BLaER1 (cell line): ENCODE measurements around the gene ITPK1.

Source experiments
- H3K27ac ChIP-seq: shearing (Covaris generic); formaldehyde crosslinking; 2 replicates; pipeline ENCODE4 v1.8.1; 2022
- H3K27me3 ChIP-seq: shearing (Covaris generic); formaldehyde crosslinking; 2 replicates; pipeline ENCODE4 v1.8.1; 2022
- H3K36me3 ChIP-seq: shearing (Covaris generic); formaldehyde crosslinking; 2 replicates; pipeline ENCODE4 v1.8.1; 2022
- H3K4me1 ChIP-seq: shearing (Covaris generic); formaldehyde crosslinking; 2 replicates; pipeline ENCODE4 v1.8.1; 2022
- H3K4me2 ChIP-seq: shearing (Covaris generic); formaldehyde crosslinking; 2 replicates; pipeline ENCODE4 v1.8.1; 2022
- H3K4me3 ChIP-seq: shearing (Covaris generic); formaldehyde crosslinking; 2 replicates; pipeline ENCODE4 v1.8.1; 2022
- H3K9ac ChIP-seq: shearing (Covaris generic); formaldehyde crosslinking; 2 replicates; pipeline ENCODE4 v1.8.1; 2022
- H3K9me3 ChIP-seq: shearing (Covaris generic); formaldehyde crosslinking; 2 replicates; pipeline ENCODE4 v1.8.1; 2022
- H4K20me1 ChIP-seq: shearing (Covaris generic); formaldehyde crosslinking; 2 replicates; pipeline ENCODE4 v1.8.1; 2022
- Cebpa-rat ChIP-seq: shearing (Covaris generic); IDR thresholded peaks from 2 replicates; pipeline ENCODE4 v1.8.1; 2022

The ITPK1 gene

DNA sequence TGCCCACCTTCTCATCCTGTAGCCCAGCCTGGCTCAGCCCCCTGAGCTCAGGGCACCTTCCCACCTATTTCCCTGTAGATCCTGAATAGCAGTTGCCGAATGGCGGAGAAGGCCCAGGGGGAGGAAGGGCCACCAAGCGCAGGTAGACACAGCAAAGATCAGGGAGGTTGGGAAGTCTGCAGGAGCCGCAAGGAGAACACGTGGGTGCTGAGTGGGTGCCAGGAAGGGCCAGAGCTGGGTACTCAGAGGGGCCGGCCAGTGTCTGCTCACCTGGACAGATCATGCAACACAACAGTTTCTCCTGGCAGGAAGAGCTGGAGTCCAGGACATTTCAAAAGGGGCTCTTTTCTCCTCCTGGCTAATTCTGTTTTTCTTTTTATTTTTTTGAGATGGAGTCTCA, 162.2 kb downstream of the ITPK1 start:
- Histone ChIP-seq H3K27me3 (no peaks in the 10 kb centered on the region), H3K36me3 (peaks cover 75% of the 10 kb centered on the region), H3K9ac (no peak overlapping the region), H3K4me2 (no peak overlapping the region), H3K9me3 (no peaks in the 10 kb centered on the region), H3K4me3 (no peak overlapping the region), H3K27ac (no peak overlapping the region), H3K4me1 (peaks cover 9% of the 10 kb centered on the region; the same call in 1 of the 2 replicates), H4K20me1 (no peaks in the 10 kb centered on the region)
- no peak for TF ChIP-seq Cebpa-rat

DNA sequence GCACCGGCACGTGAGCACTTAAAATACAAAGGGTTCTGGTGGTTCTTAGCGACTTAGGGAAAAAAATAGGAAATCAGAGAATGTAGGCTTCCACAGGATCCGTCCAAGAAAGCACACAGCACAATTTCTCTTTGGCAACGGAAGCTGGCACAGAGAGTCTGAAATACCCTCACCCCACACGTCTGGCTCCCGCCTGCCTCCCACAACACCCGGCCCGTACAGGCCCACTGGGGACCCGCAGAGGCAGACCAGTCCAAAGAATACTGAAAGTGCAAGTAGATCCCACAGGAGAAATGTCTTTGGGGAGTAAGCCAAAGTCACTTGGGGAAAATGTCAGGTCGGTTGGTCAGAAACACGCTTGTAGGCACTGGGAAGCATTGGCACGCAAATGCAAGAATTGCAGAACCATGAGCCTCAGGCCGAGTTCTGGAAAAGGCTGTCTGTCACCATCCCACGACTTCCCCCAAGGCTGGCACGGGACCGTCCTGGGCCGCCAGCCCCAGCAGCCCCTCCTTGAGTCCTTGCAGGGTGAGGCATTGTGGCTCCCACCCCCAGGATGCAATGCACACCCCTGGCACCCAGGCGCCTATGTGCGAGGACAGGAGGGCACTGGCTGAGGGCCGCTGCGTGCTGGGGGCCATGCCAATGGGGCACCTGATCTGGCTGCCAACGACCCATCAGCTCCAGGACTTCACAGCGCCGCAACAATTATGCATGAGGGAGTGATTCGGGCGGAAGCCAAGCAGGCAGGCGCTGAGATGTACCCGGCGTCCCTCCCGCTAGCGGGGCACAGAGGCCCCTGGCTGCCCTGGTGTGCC, 163.0 kb downstream of the ITPK1 start:
- H3K27me3 ChIP-seq: no peaks in the 10 kb centered on the region
- H3K9ac ChIP-seq: no peak overlapping the region
- no peak overlapping the region for H3K27ac ChIP-seq
- TF ChIP-seq Cebpa-rat: no peak
- H3K9me3 ChIP-seq: no peaks in the 10 kb centered on the region
- H3K4me1 ChIP-seq: peaks cover 9% of the 10 kb centered on the region; the same call in 1 of the 2 replicates
- no peaks in the 10 kb centered on the region for H4K20me1 ChIP-seq
- no peak overlapping the region for H3K4me3 ChIP-seq
- H3K4me2 ChIP-seq: no peak overlapping the region
- H3K36me3 ChIP-seq: peaks cover 66% of the 10 kb centered on the region

DNA sequence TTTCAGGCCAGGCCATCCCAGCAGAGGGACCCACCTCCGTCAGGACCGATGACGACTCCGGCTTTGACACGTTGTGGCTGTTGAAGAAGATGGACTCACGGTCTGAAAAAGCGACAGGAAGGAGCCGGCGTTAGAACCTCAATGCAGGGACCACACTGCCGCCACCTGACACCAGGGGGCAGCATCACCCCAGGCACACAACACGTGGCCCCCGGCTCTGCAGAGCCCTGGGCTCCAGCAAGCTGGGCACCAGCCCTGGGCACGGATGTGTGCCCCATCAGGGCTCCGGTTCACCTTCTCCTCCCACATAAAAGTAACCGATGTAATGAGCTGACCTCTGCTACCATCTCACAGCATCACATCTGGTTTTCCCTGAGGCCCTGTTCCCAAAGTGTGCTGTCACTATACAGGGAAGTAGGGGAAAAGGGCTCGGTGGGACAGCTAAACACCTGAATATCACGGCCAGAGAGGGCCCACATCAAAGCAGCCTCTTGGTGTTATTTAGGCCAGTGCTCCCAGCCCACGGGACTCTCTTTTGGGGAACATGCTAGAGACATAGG, 163.7 kb downstream of the ITPK1 start:
- TF ChIP-seq Cebpa-rat: no peak

DNA sequence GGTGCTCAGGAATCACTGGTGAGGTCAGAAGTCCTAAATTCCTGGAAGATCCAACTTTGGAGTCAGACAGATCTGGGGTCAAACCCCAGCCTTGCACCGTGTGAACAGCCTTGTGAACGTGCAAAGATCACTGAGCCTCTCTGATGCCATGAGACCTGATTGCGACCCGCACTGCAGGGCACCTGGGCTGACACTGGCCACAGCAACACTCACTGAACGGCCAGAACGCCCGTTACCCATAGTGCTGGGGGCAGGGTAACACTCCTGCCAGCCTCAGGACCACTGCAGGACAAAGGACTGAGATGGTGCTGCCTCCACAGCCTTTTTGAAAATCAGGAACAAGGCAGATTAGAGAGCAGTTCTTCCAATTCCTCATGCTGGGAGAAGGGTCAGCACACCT, 164.5 kb downstream of the ITPK1 start:
- H3K4me3 ChIP-seq: no peak overlapping the region
- H3K36me3 ChIP-seq: peaks cover 59% of the 10 kb centered on the region
- no peak overlapping the region for H3K4me2 ChIP-seq
- no peaks in the 10 kb centered on the region for H3K9me3 ChIP-seq
- no peaks in the 10 kb centered on the region for H3K27me3 ChIP-seq
- no peak for TF ChIP-seq Cebpa-rat
- H4K20me1 ChIP-seq: peaks cover 8% of the 10 kb centered on the region; the same call in 1 of the 2 replicates
- no peak overlapping the region for H3K27ac ChIP-seq
- H3K9ac ChIP-seq: peak overlapping the region; percentile 5; the same call in 1 of the 2 replicates
- peaks cover 18% of the 10 kb centered on the region for H3K4me1 ChIP-seq

More for the DNA sequence above, 163.7 kb downstream of the ITPK1 start:
- Histone ChIP-seq H3K27ac (no peak overlapping the region), H3K4me1 (peaks cover 10% of the 10 kb centered on the region), H4K20me1 (peaks cover 2% of the 10 kb centered on the region; the same call in 1 of the 2 replicates), H3K4me2 (no peak overlapping the region; the same call in 1 of the 2 replicates), H3K4me3 (no peak overlapping the region), H3K9me3 (no peaks in the 10 kb centered on the region), H3K27me3 (no peaks in the 10 kb centered on the region), H3K9ac (peak overlapping the region; percentile 5; the same call in 1 of the 2 replicates), H3K36me3 (peaks cover 59% of the 10 kb centered on the region)

DNA sequence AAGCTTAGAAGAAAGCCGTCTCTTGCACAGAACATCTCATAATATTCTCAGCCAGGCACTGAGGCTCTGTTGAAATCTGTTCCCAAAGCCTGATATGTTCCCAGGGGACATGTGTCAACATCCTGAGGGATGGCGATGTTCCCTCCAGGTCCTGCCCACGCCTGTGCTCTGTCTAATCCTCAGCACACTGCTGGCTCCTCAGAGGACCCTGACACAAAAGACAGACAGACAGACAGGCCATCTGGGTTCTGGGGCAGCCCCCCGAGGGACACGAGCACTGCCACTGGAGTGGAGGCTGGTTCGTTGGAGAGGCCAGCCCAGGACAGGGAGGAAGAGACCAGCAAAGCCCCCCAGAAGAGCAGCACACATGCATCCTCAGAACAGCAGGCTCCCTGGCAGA, 165.0 kb downstream of the ITPK1 start:
- no peak overlapping the region for H3K27ac ChIP-seq

DNA sequence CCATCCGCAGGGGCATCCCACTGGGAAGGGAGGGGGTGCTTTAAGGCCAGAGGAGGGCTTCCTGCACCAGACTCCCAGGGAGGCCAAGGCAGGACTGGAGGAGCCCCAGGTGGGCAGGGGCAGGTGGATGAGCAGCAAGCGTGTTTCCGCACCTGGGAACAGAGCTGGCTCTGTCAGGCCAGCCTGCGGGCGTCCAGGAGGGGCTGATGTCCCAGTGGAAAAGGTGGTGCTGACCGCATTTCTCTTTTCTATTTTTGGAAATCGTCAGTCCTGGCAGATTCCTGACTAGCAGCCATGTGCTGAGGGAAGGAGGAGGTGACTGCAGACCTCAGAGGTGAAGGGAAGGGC, 165.6 kb downstream of the ITPK1 start:
- Histone ChIP-seq H3K4me1 (peaks cover 28% of the 10 kb centered on the region), H3K4me2 (no peak overlapping the region), H3K27ac (no peak overlapping the region), H3K27me3 (no peaks in the 10 kb centered on the region), H4K20me1 (peaks cover 17% of the 10 kb centered on the region), H3K9me3 (no peaks in the 10 kb centered on the region), H3K9ac (no peak overlapping the region), H3K36me3 (peaks cover 55% of the 10 kb centered on the region), H3K4me3 (no peak overlapping the region)
- TF ChIP-seq Cebpa-rat: no peak

More for the DNA sequence above, 165.0 kb downstream of the ITPK1 start:
- no peaks in the 10 kb centered on the region for H3K27me3 ChIP-seq
- no peak overlapping the region for H3K4me2 ChIP-seq
- H3K9ac ChIP-seq: no peak overlapping the region
- no peak overlapping the region for H3K4me3 ChIP-seq
- H3K9me3 ChIP-seq: no peaks in the 10 kb centered on the region
- peaks cover 11% of the 10 kb centered on the region for H4K20me1 ChIP-seq
- peaks cover 22% of the 10 kb centered on the region for H3K4me1 ChIP-seq
- H3K36me3 ChIP-seq: peaks cover 60% of the 10 kb centered on the region
- TF ChIP-seq Cebpa-rat: no peak

DNA sequence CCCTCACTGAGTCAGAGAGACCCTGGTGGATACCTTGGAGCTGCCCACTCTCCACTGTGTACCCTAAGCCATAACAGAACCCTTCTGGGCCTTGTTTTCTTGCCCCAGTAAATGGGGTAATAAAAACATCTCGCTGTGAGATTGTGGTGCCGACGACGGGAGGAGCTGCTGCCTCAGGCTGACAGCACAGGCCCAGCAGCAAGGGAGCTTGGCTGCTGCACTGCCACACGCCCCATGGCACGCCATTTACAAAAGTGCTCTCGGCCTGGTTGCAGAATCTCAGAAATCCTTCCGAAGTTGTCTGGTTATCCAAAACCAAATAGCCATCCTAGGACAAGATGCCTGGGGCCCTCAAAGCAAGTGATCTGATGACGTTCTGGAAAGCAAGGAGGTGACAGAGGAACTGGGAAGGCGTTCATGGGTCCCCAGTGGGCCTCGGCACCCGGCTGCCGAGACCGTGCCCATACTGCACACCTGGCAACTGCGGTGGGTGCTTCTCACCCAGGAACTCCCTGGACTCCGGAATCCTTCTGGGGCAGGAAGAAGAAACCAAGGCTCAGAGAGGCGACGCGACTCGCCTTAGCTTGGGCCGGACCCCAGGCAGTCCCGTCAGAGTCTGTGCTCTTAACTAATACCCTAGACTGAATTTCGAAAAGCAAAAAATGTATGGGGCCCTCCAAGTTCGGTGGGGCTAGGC, 166.1 kb downstream of the ITPK1 start:
- peaks cover 53% of the 10 kb centered on the region for H3K36me3 ChIP-seq
- H3K4me3 ChIP-seq: no peak overlapping the region
- no peak for TF ChIP-seq Cebpa-rat

DNA sequence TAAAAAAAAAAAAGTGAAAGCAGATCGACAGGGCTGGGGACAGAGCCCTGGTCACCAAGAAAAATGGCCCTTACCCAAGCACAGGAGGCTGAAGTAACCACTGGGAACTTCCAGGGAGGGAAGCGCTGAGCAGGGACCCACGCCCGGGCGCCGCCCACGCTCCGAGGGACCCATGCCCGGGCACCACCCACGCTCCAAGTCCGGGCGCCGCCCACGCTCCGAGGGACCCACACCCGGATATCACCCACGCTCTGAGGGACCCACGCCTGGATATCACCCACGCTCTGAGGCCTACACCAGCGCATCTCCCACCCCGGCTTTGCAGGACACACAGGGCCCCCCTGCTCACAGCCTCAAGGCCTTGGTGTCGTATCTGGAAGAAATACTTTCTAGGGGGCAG, 167.1 kb downstream of the ITPK1 start:
- no peaks in the 10 kb centered on the region for H3K27me3 ChIP-seq
- H3K4me1 ChIP-seq: peaks cover 43% of the 10 kb centered on the region
- H3K4me2 ChIP-seq: no peak overlapping the region
- no peak for TF ChIP-seq Cebpa-rat
- no peak overlapping the region for H3K4me3 ChIP-seq
- peaks cover 32% of the 10 kb centered on the region for H4K20me1 ChIP-seq
- no peaks in the 10 kb centered on the region for H3K9me3 ChIP-seq
- H3K9ac ChIP-seq: no peak overlapping the region
- peaks cover 50% of the 10 kb centered on the region for H3K36me3 ChIP-seq
- no peak overlapping the region for H3K27ac ChIP-seq

More for the DNA sequence above, 166.1 kb downstream of the ITPK1 start:
- Histone ChIP-seq H3K27ac (no peak overlapping the region), H4K20me1 (peaks cover 22% of the 10 kb centered on the region), H3K9ac (no peak overlapping the region), H3K9me3 (no peaks in the 10 kb centered on the region), H3K4me2 (no peak overlapping the region), H3K4me1 (peaks cover 33% of the 10 kb centered on the region), H3K27me3 (no peaks in the 10 kb centered on the region)

DNA sequence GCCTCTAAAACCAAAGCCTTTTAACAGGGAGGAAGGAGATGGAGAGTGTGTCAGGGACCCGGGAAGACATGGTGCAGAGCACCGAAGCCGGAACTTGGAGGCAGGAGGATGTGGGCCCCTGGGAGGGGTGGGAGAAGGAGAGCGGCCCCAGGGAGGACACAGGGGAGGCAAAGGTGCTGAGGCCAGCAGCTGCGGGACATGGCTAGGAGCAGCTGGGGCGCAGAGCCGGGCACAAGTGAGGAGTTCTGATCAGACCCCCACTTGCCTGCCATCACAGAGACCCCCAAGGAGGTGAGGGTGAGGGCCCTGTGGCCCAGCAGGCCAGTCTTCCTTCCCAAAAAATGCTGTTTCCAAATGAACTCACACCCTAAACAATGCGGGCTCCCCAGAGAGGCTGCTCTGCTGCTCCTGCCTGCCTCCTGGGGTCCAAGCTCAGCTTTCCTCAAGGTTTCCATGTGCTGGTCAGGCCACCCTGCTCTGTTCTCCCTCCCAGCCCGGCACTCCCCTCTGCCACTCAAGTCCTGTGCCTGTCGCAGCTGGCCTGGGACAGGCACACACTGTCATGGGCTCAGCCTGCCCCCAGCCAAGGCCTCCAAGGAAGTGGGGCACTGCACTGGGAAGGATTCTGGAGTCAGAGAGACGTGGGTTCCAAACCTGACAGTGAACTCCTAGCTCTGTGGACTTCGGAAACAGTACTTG, 168.7 kb downstream of the ITPK1 start:
- Histone ChIP-seq H4K20me1 (peaks cover 49% of the 10 kb centered on the region), H3K4me3 (no peak overlapping the region), H3K9me3 (no peaks in the 10 kb centered on the region), H3K27me3 (no peaks in the 10 kb centered on the region), H3K4me2 (no peak overlapping the region), H3K27ac (peak overlapping the region; percentile 25; the same call in 1 of the 2 replicates), H3K36me3 (peaks cover 54% of the 10 kb centered on the region), H3K9ac (no peak overlapping the region), H3K4me1 (peaks cover 44% of the 10 kb centered on the region)
- TF ChIP-seq Cebpa-rat: no peak
